K562 treated with DMSO at 1 percent for 24 hours (cell line): ENCODE data around the gene FMN2. TPM values are rescaled to one million over a fixed set of nuclear protein-coding genes. Genes with fewer than 3 reads are reported as not detected.

Experiments used
- total RNA-seq: library from RNA; unstranded; fragments of 300-600 nt; gene quantifications from 2 replicates; pipeline ENCODE4 v1.2.3, GENCODE V29; 2022; ENCODE audit warnings: low read depth; ENCODE audit not compliant: insufficient read depth

The FMN2 gene
- 0.88 TPM in 1 of 2 replicates, not detected in the other for total RNA-seq

DNA sequence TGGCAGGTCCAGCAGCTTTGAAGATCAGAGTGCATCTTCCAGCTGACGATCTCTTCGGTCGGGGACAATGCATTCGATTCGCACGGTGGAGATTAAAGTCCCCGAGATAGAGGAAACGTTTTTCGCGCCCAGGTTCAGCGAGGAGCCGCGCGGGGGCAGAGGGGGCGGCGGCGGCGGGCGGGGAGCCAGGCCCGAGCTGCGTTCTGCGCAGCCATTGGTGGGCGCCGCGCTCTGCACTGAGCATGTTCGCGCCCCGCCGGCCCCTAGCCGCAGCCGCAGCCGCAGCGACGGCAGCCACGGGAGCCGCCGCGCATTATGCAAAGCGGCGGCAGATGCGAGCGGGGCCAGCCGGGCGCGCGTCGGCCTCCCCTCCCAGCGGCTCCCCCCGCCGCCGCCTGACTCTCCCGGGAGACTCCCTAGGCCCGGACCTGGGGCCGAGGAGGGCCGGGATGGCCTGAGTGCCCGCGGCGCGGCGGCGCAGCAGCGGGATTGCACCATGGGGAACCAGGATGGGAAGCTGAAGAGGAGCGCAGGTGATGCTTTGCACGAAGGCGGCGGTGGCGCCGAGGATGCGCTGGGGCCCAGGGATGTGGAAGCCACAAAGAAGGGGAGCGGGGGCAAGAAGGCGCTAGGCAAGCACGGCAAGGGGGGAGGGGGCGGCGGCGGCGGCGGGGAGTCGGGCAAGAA lies at the start of gene FMN2:
TSS of gene FMN2 (plus strand) at position 270 of the 687 bp plus-strand sequence. CDS start at position 497, 227 bp downstream.

